ENCODE data around the gene ITPR1.

ITPR1 gene

GRCh38 chr3:4838621-4839022, 345.5 kb downstream of the ITPR1 start:
- peaks cover 7% of the 10 kb centered on the region for H3K4me1 ChIP-seq (ENCODE audit: control insufficient read depth, insufficient read depth, low read length)
- POLR2A ChIA-PET, result no interaction called here
- CTCF ChIA-PET, result interaction anchor here (0.8 to 1.1 kb wide), 3 partner anchors 128 to 138 kb away, joined by 3 read pairs; no protein-coding TSS in a partner anchor
- H3K27ac ChIP-seq (ENCODE audit: extremely low read depth, low read depth, low read length), result no peak overlapping the region
- H3K36me3 ChIP-seq (ENCODE audit: control insufficient read depth in 2 of 2, insufficient read depth in 1 of 2, low read length in 2 of 2), result peaks cover 0 to 14% of the 10 kb centered on the region in 2 experiments; a peak in 1 of 3 replicates
- no peak for TF ChIP-seq ELK4 (IDR thresholded peaks at IDR 0.05; ENCODE audit: borderline replicate concordance, low read depth, low read length)
- no peak for TF ChIP-seq ZNF513 (tag by site-specific recombination; IDR thresholded peaks at IDR 0.05)
- no peak for TF ChIP-seq ZNF596 (tag by site-specific recombination; IDR thresholded peaks at IDR 0.05)
- TF ChIP-seq ZBTB1 (tag by site-specific recombination; IDR thresholded peaks at IDR 0.05), result no peak
- no peak for TF ChIP-seq HOXC10 (CRISPR knock-in tag; IDR thresholded peaks at IDR 0.05)
- H3K9me3 ChIP-seq (ENCODE audit: control insufficient read depth, insufficient read depth, low read depth, low read length), result no peaks in the 10 kb centered on the region
- no peak overlapping the region for H3K4me3 ChIP-seq (ENCODE audit: low read depth, low read length)

- TF ChIP-seq ZNF654 (tag by site-specific recombination; IDR thresholded peaks at IDR 0.05; ENCODE audit: low read depth) (no peak), ZNF677 (tag by site-specific recombination; IDR thresholded peaks at IDR 0.05) (no peak), INSM2 (tag by site-specific recombination; IDR thresholded peaks at IDR 0.05) (no peak), ZNF585B (tag by site-specific recombination; IDR thresholded peaks at IDR 0.05) (no peak), ZNF473 (tag by site-specific recombination; IDR thresholded peaks at IDR 0.05) (no peak), KLF8 (tag by site-specific recombination; IDR thresholded peaks at IDR 0.05) (no peak), ZNF274 (IDR thresholded peaks at IDR 0.05; ENCODE audit: low read length) (no peak), ZNF274 (tag by site-specific recombination; IDR thresholded peaks at IDR 0.05; ENCODE audit: borderline replicate concordance) (no peak), ZNF324 (tag by site-specific recombination; IDR thresholded peaks at IDR 0.05) (no peak), TSHZ1 (tag by site-specific recombination; IDR thresholded peaks at IDR 0.05; ENCODE audit: borderline replicate concordance) (no peak), ZNF155 (tag by site-specific recombination; IDR thresholded peaks at IDR 0.05) (no peak), REST (tag by site-specific recombination; IDR thresholded peaks at IDR 0.05) (no peak)
- POLR2A ChIA-PET, result no interaction called here
- no peak overlapping the region for H3K27ac ChIP-seq (ENCODE audit: extremely low read depth, low read depth, low read length)
- CTCF ChIA-PET, result interaction anchor here (0.7 kb wide), 1 partner anchor 113 kb away, joined by 4 read pairs; no protein-coding TSS in a partner anchor
- no peak overlapping the region for H3K4me3 ChIP-seq (ENCODE audit: low read depth, low read length)
- peaks cover 0 to 14% of the 10 kb centered on the region in 2 experiments; a peak in 1 of 3 replicates for H3K36me3 ChIP-seq (ENCODE audit: control insufficient read depth in 2 of 2, insufficient read depth in 1 of 2, low read length in 2 of 2)
- H3K9me3 ChIP-seq (ENCODE audit: control insufficient read depth, insufficient read depth, low read depth, low read length), result no peaks in the 10 kb centered on the region
- H3K4me1 ChIP-seq (ENCODE audit: control insufficient read depth, insufficient read depth, low read length), result peaks cover 7% of the 10 kb centered on the region
Observed at GRCh38 chr3:4839278-4839677, 346.1 kb downstream of the ITPR1 start.

Data from HEK293 (cell line).